WTC11 (cell line): ENCODE measurements around the gene BPTF. TPM values are rescaled to one million over a fixed set of nuclear protein-coding genes. Genes with fewer than 3 reads are reported as not detected.

Source experiments
- ATAC-seq: fragments of 200-7000 bp; cut with Tn5 transposase; 2 replicates; pipeline ENCODE4 v1.10.0; 2021; ENCODE audit warnings: mild to moderate bottlenecking, moderate library complexity
- CTCF ChIA-PET: fragments of 300-600 bp; sonication (Branson Sonifier 250); formaldehyde crosslinking; loops from one replicate; lab custom pipeline; 2021; ENCODE audit warnings: antibody characterized with exemption; lab: Charles Lee
- POLR2A ChIA-PET: fragments of 350-600 bp; sonication (Branson Sonifier 250); formaldehyde crosslinking; loops from one replicate; lab custom pipeline; 2021; ENCODE audit warnings: antibody characterized with exemption; lab: Charles Lee
- DNase-seq: peaks from one replicate; pipeline ENCODE4 v3.0.0; 2021; ENCODE audit warnings: low spot score
- H3K27ac Mint-ChIP-seq: 2 replicates; pipeline ENCODE4 v1.8.0; 2021; ENCODE audit warnings: mixed read lengths
- H3K27me3 Mint-ChIP-seq: 2 replicates; pipeline ENCODE4 v1.8.0; 2021; ENCODE audit warnings: low read depth, mild to moderate bottlenecking, moderate library complexity, mixed read lengths
- H3K36me3 Mint-ChIP-seq: 2 replicates; pipeline ENCODE4 v1.8.0; 2021; ENCODE audit warnings: mixed read lengths
- H3K4me1 Mint-ChIP-seq: 2 replicates; pipeline ENCODE4 v1.8.0; 2022; ENCODE audit warnings: mixed read lengths
- H3K4me3 Mint-ChIP-seq: 2 replicates; pipeline ENCODE4 v1.8.0; 2021; ENCODE audit warnings: mild to moderate bottlenecking, moderate library complexity, mixed read lengths
- H3K9me3 Mint-ChIP-seq: 2 replicates; pipeline ENCODE4 v1.8.0; 2021; ENCODE audit warnings: mixed read lengths
- AR ChIP-seq: fragments of 250-450 bp; sonication (Bioruptor Pico); IDR thresholded peaks from 2 replicates; pipeline ENCODE4 v1.9.0; 2021; ENCODE audit warnings: mild to moderate bottlenecking
- CDX4 ChIP-seq: fragments of 250-450 bp; sonication (Bioruptor Pico); IDR thresholded peaks from 2 replicates; pipeline ENCODE4 v1.9.0; 2021; ENCODE audit warnings: moderate library complexity, mild to moderate bottlenecking, inconsistent platforms, borderline replicate concordance
- CREM ChIP-seq: sonication (generic); formaldehyde crosslinking; IDR thresholded peaks from 2 replicates; pipeline ENCODE4 v1.8.1; 2022; ENCODE audit warnings: mild to moderate bottlenecking, missing genetic modification reagents, moderate library complexity
- GRHL2 ChIP-seq: fragments of 250-450 bp; sonication (Bioruptor Pico); IDR thresholded peaks from 2 replicates; pipeline ENCODE4 v1.8.0; 2022; ENCODE audit warnings: mild to moderate bottlenecking, moderate library complexity; ENCODE audit not compliant: insufficient replicate concordance, severe bottlenecking
- ZNF138 ChIP-seq: sonication (generic); formaldehyde crosslinking; conservative IDR thresholded peaks from 2 replicates; pipeline ENCODE4 v1.8.1; 2022; ENCODE audit warnings: mild to moderate bottlenecking, moderate library complexity, missing genetic modification reagents
- ZNF263 ChIP-seq: sonication (generic); formaldehyde crosslinking; IDR thresholded peaks from 2 replicates; pipeline ENCODE4 v1.8.1; 2022; ENCODE audit warnings: low read depth, mild to moderate bottlenecking, moderate library complexity, missing genetic modification reagents
- total RNA-seq: library from RNA; stranded (reverse); gene quantifications from 3 replicates; pipeline ENCODE4 v1.2.3, GENCODE V29; 2021
- TF ChIP-seq, protein P1 (sequence below): sonication (generic); formaldehyde crosslinking; IDR thresholded peaks from 2 replicates; pipeline ENCODE4 v1.8.1; 2022; ENCODE audit warnings: low read depth, mild to moderate bottlenecking, moderate library complexity, missing genetic modification reagents, borderline replicate concordance
- TF ChIP-seq, protein P2 (sequence below): sonication (generic); formaldehyde crosslinking; IDR thresholded peaks from 2 replicates; pipeline ENCODE4 v1.8.1; 2023; ENCODE audit warnings: mild to moderate bottlenecking, missing genetic modification reagents, moderate library complexity
- TF ChIP-seq, protein P3 (sequence below): fragments of 200-600 bp; IDR thresholded peaks from 2 replicates; pipeline ENCODE4 v1.8.0; 2022; ENCODE audit warnings: antibody characterized with exemption
- TF ChIP-seq, protein P4 (sequence below): sonication (generic); formaldehyde crosslinking; IDR thresholded peaks from 2 replicates; pipeline ENCODE4 v1.8.1; 2022; ENCODE audit warnings: low read depth, missing genetic modification reagents, borderline replicate concordance

The BPTF gene
- total RNA-seq, 1 experiment from 2014 or later: 178 TPM

GRCh38 chr17:67998466-67998865, 173.2 kb downstream of the BPTF start:
- H3K27me3 Mint-ChIP-seq: peaks cover 27% of the 10 kb centered on the region
- CTCF ChIA-PET: interaction anchor here (1.0 kb wide), 1 partner anchor 11 kb away, joined by 3 read pairs; no protein-coding TSS in a partner anchor
- peaks cover 17% of the 10 kb centered on the region for H3K4me1 Mint-ChIP-seq
- no peaks in the 10 kb centered on the region for H3K36me3 Mint-ChIP-seq
- no peak overlapping the region for H3K27ac Mint-ChIP-seq
- POLR2A ChIA-PET: interaction anchor here (0.6 to 0.7 kb wide), 2 partner anchors 9 to 505 kb away, joined by 3 to 4 read pairs; no protein-coding TSS in a partner anchor
- TF ChIP-seq CREM (no peak), ZNF138 (no peak), ZNF263 (no peak)
- TF ChIP-seq, protein P1, sequence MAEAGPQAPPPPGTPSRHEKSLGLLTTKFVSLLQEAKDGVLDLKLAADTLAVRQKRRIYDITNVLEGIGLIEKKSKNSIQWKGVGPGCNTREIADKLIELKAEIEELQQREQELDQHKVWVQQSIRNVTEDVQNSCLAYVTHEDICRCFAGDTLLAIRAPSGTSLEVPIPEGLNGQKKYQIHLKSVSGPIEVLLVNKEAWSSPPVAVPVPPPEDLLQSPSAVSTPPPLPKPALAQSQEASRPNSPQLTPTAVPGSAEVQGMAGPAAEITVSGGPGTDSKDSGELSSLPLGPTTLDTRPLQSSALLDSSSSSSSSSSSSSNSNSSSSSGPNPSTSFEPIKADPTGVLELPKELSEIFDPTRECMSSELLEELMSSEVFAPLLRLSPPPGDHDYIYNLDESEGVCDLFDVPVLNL: no peak
- no peak for ATAC-seq
- DNase-seq: no peak
- H3K4me3 Mint-ChIP-seq: no peak overlapping the region
- no peaks in the 10 kb centered on the region for H3K9me3 Mint-ChIP-seq

GRCh38 chr17:67999291-67999911, 174.1 kb downstream of the BPTF start:
- H3K36me3 Mint-ChIP-seq: no peaks in the 10 kb centered on the region
- no peak for ATAC-seq
- CTCF ChIA-PET: interaction anchor here (1.0 kb wide), 1 partner anchor 10 kb away, joined by 3 read pairs; no protein-coding TSS in a partner anchor

More at GRCh38 chr17:67999291-67999911, 174.1 kb downstream of the BPTF start:
- DNase-seq: no peak
- TF ChIP-seq CDX4 (CRISPR knock-in tag) (no peak), GRHL2 (no peak), AR (no peak)
- TF ChIP-seq, protein P2, sequence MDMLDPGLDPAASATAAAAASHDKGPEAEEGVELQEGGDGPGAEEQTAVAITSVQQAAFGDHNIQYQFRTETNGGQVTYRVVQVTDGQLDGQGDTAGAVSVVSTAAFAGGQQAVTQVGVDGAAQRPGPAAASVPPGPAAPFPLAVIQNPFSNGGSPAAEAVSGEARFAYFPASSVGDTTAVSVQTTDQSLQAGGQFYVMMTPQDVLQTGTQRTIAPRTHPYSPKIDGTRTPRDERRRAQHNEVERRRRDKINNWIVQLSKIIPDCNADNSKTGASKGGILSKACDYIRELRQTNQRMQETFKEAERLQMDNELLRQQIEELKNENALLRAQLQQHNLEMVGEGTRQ: no peak
- TF ChIP-seq, protein P1: no peak
- TF ChIP-seq, protein P3, sequence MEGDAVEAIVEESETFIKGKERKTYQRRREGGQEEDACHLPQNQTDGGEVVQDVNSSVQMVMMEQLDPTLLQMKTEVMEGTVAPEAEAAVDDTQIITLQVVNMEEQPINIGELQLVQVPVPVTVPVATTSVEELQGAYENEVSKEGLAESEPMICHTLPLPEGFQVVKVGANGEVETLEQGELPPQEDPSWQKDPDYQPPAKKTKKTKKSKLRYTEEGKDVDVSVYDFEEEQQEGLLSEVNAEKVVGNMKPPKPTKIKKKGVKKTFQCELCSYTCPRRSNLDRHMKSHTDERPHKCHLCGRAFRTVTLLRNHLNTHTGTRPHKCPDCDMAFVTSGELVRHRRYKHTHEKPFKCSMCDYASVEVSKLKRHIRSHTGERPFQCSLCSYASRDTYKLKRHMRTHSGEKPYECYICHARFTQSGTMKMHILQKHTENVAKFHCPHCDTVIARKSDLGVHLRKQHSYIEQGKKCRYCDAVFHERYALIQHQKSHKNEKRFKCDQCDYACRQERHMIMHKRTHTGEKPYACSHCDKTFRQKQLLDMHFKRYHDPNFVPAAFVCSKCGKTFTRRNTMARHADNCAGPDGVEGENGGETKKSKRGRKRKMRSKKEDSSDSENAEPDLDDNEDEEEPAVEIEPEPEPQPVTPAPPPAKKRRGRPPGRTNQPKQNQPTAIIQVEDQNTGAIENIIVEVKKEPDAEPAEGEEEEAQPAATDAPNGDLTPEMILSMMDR: no peak
- TF ChIP-seq, protein P4, sequence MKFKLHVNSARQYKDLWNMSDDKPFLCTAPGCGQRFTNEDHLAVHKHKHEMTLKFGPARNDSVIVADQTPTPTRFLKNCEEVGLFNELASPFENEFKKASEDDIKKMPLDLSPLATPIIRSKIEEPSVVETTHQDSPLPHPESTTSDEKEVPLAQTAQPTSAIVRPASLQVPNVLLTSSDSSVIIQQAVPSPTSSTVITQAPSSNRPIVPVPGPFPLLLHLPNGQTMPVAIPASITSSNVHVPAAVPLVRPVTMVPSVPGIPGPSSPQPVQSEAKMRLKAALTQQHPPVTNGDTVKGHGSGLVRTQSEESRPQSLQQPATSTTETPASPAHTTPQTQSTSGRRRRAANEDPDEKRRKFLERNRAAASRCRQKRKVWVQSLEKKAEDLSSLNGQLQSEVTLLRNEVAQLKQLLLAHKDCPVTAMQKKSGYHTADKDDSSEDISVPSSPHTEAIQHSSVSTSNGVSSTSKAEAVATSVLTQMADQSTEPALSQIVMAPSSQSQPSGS (CRISPR knock-in tag): no peak
- Mint-ChIP-seq H3K4me1 (peaks cover 17% of the 10 kb centered on the region), H3K9me3 (no peaks in the 10 kb centered on the region), H3K27me3 (peaks cover 27% of the 10 kb centered on the region), H3K4me3 (no peak overlapping the region), H3K27ac (peak overlapping the region; percentile 56; the same call in 1 of the 2 replicates)
- POLR2A ChIA-PET: no interaction called here
